Bronchial epithelial cell (primary cell): ENCODE results near the gene OS9. TPM values are rescaled to one million over a fixed set of nuclear protein-coding genes. Genes with fewer than 3 reads are reported as not detected.

ENCODE experiments used
- DNase-seq: peaks from one replicate; pipeline ENCODE4 v3.0.0-alpha.2; 2010; ENCODE audit warnings: low read depth
- FAIRE-seq: peaks from 2 replicates; lab custom pipeline; 2011; peaks lifted over from hg19 to GRCh38; lab: Jason Lieb, UNC
- H3K27me3 ChIP-seq: 2 replicates; pipeline ENCODE4 v1.5.1; 2011; ENCODE audit warnings: low read length; ENCODE audit not compliant: control insufficient read depth, insufficient read depth
- H3K36me3 ChIP-seq: 2 replicates; pipeline ENCODE4 v1.5.1; 2011; ENCODE audit warnings: low read length; ENCODE audit not compliant: control insufficient read depth, insufficient read depth
- H3K4me3 ChIP-seq: 2 replicates; pipeline ENCODE4 v1.5.1; 2011; ENCODE audit warnings: mild to moderate bottlenecking, low read depth, low read length, control low read depth
- CTCF ChIP-seq: IDR thresholded peaks from 2 replicates; pipeline ENCODE4 v1.5.1; 2011; ENCODE audit warnings: mild to moderate bottlenecking, moderate library complexity, low read length, control low read depth, inconsistent platforms; ENCODE audit not compliant: insufficient read depth, severe bottlenecking
- total RNA-seq: library from RNA; depleted of rRNA; stranded (reverse); fragments of >200 nt; gene quantifications from 2 replicates; pipeline ENCODE4 v1.2.1, GENCODE V29; 2014

Gene OS9
- total RNA-seq, 1 donor from 2014 or later, result 405 TPM

GRCh38 chr12:57745485-57745881 lies 51.6 kb downstream of the OS9 start:
- no peak for TF ChIP-seq CTCF
- no peak for FAIRE-seq
- Histone ChIP-seq H3K36me3 (peaks cover 6% of the 10 kb centered on the region), H3K27me3 (no peaks in the 10 kb centered on the region), H3K4me3 (peak overlapping the region; percentile 73)
- no peak for DNase-seq

GRCh38 chr12:57746025-57746424 lies 52.1 kb downstream of the OS9 start:
- H3K36me3 ChIP-seq, result peaks cover 11% of the 10 kb centered on the region
- TF ChIP-seq CTCF, result no peak
- no peak for FAIRE-seq

GRCh38 chr12:57749061-57749460 lies 55.1 kb downstream of the OS9 start:
- Histone ChIP-seq H3K4me3 (no peak overlapping the region), H3K27me3 (no peaks in the 10 kb centered on the region), H3K36me3 (peaks cover 11% of the 10 kb centered on the region)
- DNase-seq (no peak), FAIRE-seq (no peak)
- no peak for TF ChIP-seq CTCF

More at GRCh38 chr12:57746025-57746424, 52.1 kb downstream of the OS9 start:
- Histone ChIP-seq H3K4me3 (peak overlapping the region; percentile 73), H3K27me3 (no peaks in the 10 kb centered on the region)
- no peak for DNase-seq

- DNase-seq, result no peak
- FAIRE-seq, result no peak
Measured at GRCh38 chr12:57750561-57751431, 56.9 kb downstream of the OS9 start.

GRCh38 chr12:57751432-57751787 lies 57.5 kb downstream of the OS9 start:
- no peak for FAIRE-seq
- Histone ChIP-seq H3K4me3 (peak overlapping the region; percentile 63), H3K27me3 (no peaks in the 10 kb centered on the region), H3K36me3 (peaks cover 11% of the 10 kb centered on the region)
- no peak for DNase-seq
- TF ChIP-seq CTCF, result no peak

More at GRCh38 chr12:57750561-57751431, 56.9 kb downstream of the OS9 start:
- H3K27me3 ChIP-seq, result no peaks in the 10 kb centered on the region
- no peak for TF ChIP-seq CTCF
- H3K4me3 ChIP-seq, result peak overlapping the region; percentile 63
- peaks cover 11% of the 10 kb centered on the region for H3K36me3 ChIP-seq
